K562 (cell line): ENCODE data around the gene HSD3B7. TPM values are rescaled to one million over a fixed set of nuclear protein-coding genes. Genes with fewer than 3 reads are reported as not detected.

Experiments used
- CCAR2 ChIP-seq: fragments of 200-400 bp; formaldehyde crosslinking; IDR thresholded peaks from 2 replicates; pipeline ENCODE4 v1.6.1; 2017; ENCODE audit warnings: mild to moderate bottlenecking, low read depth, low read length
- CEBPB ChIP-seq: fragments of 450-650 bp; IDR thresholded peaks from 2 replicates; pipeline ENCODE4 v1.6.1; 2016; ENCODE audit warnings: missing genetic modification characterization, missing compliant biosample characterization
- ETS2 ChIP-seq: IDR thresholded peaks from 2 replicates; pipeline ENCODE4 v1.6.1; 2016; ENCODE audit warnings: borderline replicate concordance, missing genetic modification characterization, mild to moderate bottlenecking, moderate library complexity, missing compliant biosample characterization; ENCODE audit not compliant: poor library complexity, severe bottlenecking
- HEY1 ChIP-seq: fragments of 250-450 bp; sonication (Bioruptor Pico); IDR thresholded peaks from 2 replicates; pipeline ENCODE4 v1.5.0; 2020; ENCODE audit warnings: mild to moderate bottlenecking, moderate library complexity, borderline replicate concordance
- RBBP5 ChIP-seq: fragments of 200-600 bp; sonication (generic); IDR thresholded peaks from 2 replicates; pipeline ENCODE4 v1.6.1; 2012; ENCODE audit warnings: borderline replicate concordance, mild to moderate bottlenecking, low read length, control low read depth, inconsistent platforms; ENCODE audit not compliant: insufficient read depth, poor library complexity, severe bottlenecking
- RBM17 ChIP-seq: fragments of 200-400 bp; formaldehyde crosslinking; IDR thresholded peaks from 2 replicates; pipeline ENCODE4 v1.6.1; 2017; ENCODE audit warnings: low read depth, mild to moderate bottlenecking, low read length, borderline replicate concordance
- SMAD1 ChIP-seq: fragments of 150-350 bp; IDR thresholded peaks from 2 replicates; pipeline ENCODE4 v1.6.1; 2014; ENCODE audit warnings: low read length, low read depth; ENCODE audit not compliant: partially characterized antibody
- SNRNP70 ChIP-seq: fragments of 200-400 bp; formaldehyde crosslinking; optimal IDR thresholded peaks from 2 replicates; pipeline ENCODE3; 2017; ENCODE audit warnings: low read depth, low read length
- SUPT5H ChIP-seq: fragments of 450-650 bp; IDR thresholded peaks from 2 replicates; pipeline ENCODE4 v1.6.1; 2016
- TGIF2 ChIP-seq: sonication (generic); formaldehyde crosslinking; IDR thresholded peaks from 2 replicates; pipeline ENCODE4 v1.8.1; 2022; ENCODE audit warnings: mild to moderate bottlenecking, missing genetic modification reagents, moderate library complexity
- ZFX ChIP-seq: sonication (generic); formaldehyde crosslinking; IDR thresholded peaks from 2 replicates; pipeline ENCODE4 v1.8.0; 2022; ENCODE audit warnings: mild to moderate bottlenecking, missing genetic modification reagents, moderate library complexity
- ZNF311 ChIP-seq: fragments of 250-450 bp; sonication (Bioruptor Pico); IDR thresholded peaks from 2 replicates; pipeline ENCODE4 v1.4.0; 2020; ENCODE audit warnings: mild to moderate bottlenecking, moderate library complexity
- ZNF347 ChIP-seq: fragments of 450-650 bp; formaldehyde crosslinking; IDR thresholded peaks from 2 replicates; pipeline ENCODE4 v1.4.0; 2020; ENCODE audit warnings: low read depth, mild to moderate bottlenecking, moderate library complexity
- ZNF41 ChIP-seq: fragments of 250-450 bp; sonication (Bioruptor Pico); conservative IDR thresholded peaks from 2 replicates; pipeline ENCODE4 v1.4.0; 2020; ENCODE audit warnings: mild to moderate bottlenecking
- polyA plus RNA-seq, 8 experiments: library from polyadenylated mRNA; depleted of rRNA in 4 of 8; stranded (reverse) in 5 of 8; unstranded in 3 of 8; fragments of >200 nt; fragmentation: Nextera tagmentation in 2 of 8; fragmentation: Illumina TruSeq in 1 of 8; extraction: Ambion mirVana in 2 of 8; extraction: Trizol in 1 of 8; gene quantifications; 2 replicates each; pipeline versions ENCODE4 v1.2.1 to v1.2.3, GENCODE V29; 2011 to 2014; ENCODE audit warnings: inconsistent platforms in 1 of 8, missing spikeins in 1 of 8
- total RNA-seq, 7 experiments: library from RNA; depleted of rRNA in 6 of 7; stranded (reverse); fragments of >200 nt in 6 of 7; fragmentation: Illumina TruSeq in 2 of 7; extraction: Trizol in 2 of 7; gene quantifications; 2 replicates each; pipeline versions ENCODE4 v1.2.1 to v1.2.3, GENCODE V29; 2011 to 2021; ENCODE audit warnings: low replicate concordance in 1 of 7
- TF ChIP-seq, protein P1 (sequence below), 2 experiments: fragments of 450-650 bp; formaldehyde crosslinking in 1 of 2; IDR thresholded peaks; 2 replicates each; pipeline versions ENCODE4 v1.4.0 to v1.6.1; 2014 to 2020; ENCODE audit warnings: mild to moderate bottlenecking in 2 of 2, borderline replicate concordance in 1 of 2, low read depth in 1 of 2
- TF ChIP-seq, protein P2 (sequence below): fragments of 450-650 bp; IDR thresholded peaks from 2 replicates; pipeline ENCODE4 v1.6.1; 2017; ENCODE audit warnings: mild to moderate bottlenecking, moderate library complexity

HSD3B7 gene
- total and polyA plus RNA-seq, 9 of the 15 experiments (the other 6 are each of a cell fraction or from before 2014, with no cell fraction given) = 5.4 to 49.1 (median 23.0) TPM

DNA sequence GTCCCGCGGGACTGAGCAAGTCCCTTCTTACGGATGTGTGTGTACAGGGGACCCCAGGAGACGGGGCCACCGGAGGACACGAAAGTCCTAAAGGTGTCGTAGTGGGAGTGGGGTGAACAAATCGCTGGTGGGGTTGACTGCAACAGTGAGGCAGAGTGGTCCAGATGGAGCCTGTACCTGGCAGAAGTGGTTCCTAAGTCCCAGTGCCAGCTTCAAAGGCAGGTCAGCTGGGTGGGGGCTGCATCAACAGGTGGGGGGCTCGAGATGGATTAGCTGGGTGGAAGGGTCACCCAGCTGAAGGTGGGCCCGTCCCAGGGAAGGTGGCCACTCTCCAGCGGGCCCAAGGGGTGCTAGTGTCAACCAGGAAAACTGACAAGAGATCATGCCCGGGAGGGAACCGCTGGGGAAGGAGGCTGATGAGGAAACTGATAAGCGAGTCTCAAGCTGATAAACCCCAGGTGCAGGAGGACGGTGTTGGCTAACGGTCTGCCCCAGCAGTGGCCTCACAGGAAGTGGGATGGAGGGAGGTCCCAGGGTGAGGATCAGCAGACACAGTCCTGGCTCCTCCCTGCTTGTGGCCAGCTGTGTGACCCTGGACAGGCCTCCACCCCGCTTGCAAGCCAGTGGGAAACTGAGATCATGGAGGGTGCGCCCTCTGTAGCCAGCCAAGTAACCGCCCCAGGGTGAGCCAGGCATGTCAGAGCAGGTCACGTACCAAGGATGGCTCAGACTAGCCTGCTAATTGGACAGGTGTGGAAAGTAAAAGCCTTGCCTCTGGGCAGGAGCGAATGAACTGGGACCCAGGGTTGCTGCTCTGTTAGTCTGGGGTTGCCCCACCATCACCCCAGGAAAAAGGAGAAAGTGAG is 35.1 kb upstream of the HSD3B7 start (continued):
- TF ChIP-seq SMAD1 (peak; percentile 5), SUPT5H (peak; percentile 91), RBBP5 (peak; percentile 49), TGIF2 (CRISPR knock-in tag) (no peak), ZNF41 (CRISPR knock-in tag) (no peak; the same call in 1 of the 2 replicates), CCAR2 (no peak), ZFX (CRISPR knock-in tag) (peak; percentile 10; the same call in 1 of the 2 replicates), ZNF311 (no peak), RBM17 (no peak), ZNF347 (CRISPR knock-in tag) (no peak), SNRNP70 (no peak), CEBPB (peak; percentile 67), HEY1 (CRISPR knock-in tag) (no peak), ETS2 (no peak)
- TF ChIP-seq, protein P1, sequence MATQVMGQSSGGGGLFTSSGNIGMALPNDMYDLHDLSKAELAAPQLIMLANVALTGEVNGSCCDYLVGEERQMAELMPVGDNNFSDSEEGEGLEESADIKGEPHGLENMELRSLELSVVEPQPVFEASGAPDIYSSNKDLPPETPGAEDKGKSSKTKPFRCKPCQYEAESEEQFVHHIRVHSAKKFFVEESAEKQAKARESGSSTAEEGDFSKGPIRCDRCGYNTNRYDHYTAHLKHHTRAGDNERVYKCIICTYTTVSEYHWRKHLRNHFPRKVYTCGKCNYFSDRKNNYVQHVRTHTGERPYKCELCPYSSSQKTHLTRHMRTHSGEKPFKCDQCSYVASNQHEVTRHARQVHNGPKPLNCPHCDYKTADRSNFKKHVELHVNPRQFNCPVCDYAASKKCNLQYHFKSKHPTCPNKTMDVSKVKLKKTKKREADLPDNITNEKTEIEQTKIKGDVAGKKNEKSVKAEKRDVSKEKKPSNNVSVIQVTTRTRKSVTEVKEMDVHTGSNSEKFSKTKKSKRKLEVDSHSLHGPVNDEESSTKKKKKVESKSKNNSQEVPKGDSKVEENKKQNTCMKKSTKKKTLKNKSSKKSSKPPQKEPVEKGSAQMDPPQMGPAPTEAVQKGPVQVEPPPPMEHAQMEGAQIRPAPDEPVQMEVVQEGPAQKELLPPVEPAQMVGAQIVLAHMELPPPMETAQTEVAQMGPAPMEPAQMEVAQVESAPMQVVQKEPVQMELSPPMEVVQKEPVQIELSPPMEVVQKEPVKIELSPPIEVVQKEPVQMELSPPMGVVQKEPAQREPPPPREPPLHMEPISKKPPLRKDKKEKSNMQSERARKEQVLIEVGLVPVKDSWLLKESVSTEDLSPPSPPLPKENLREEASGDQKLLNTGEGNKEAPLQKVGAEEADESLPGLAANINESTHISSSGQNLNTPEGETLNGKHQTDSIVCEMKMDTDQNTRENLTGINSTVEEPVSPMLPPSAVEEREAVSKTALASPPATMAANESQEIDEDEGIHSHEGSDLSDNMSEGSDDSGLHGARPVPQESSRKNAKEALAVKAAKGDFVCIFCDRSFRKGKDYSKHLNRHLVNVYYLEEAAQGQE (IDR thresholded peaks at IDR 0.05; ENCODE audit: borderline replicate concordance) = peak; percentile 34; the same call in 1 of the 2 replicates
- TF ChIP-seq, protein P1 (CRISPR knock-in tag; IDR thresholded peaks at IDR 0.05; ENCODE audit: low read depth) = no peak
- TF ChIP-seq, protein P2, sequence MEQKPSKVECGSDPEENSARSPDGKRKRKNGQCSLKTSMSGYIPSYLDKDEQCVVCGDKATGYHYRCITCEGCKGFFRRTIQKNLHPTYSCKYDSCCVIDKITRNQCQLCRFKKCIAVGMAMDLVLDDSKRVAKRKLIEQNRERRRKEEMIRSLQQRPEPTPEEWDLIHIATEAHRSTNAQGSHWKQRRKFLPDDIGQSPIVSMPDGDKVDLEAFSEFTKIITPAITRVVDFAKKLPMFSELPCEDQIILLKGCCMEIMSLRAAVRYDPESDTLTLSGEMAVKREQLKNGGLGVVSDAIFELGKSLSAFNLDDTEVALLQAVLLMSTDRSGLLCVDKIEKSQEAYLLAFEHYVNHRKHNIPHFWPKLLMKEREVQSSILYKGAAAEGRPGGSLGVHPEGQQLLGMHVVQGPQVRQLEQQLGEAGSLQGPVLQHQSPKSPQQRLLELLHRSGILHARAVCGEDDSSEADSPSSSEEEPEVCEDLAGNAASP = no peak
